HG03460 (cell line): Measurements from ENCODE around the gene LIMK1.

ENCODE experiments used
- ATAC-seq: cut with Tn5 transposase; IDR thresholded peaks from one replicate; pipeline ENCODE4 v1.9.1; 2021; ENCODE audit not compliant: unreplicated experiment

LIMK1 gene

GRCh38 chr7:74053589-74054186, 29.9 kb upstream of the LIMK1 start:
- no peak for ATAC-seq

GRCh38 chr7:74056096-74056915, 27.3 kb upstream of the LIMK1 start:
- ATAC-seq = no peak

GRCh38 chr7:74057216-74057925, 26.2 kb upstream of the LIMK1 start:
- ATAC-seq = no peak

- no peak for ATAC-seq
Observed at GRCh38 chr7:74057987-74058386, 25.6 kb upstream of the LIMK1 start.

- no peak for ATAC-seq
Observed at GRCh38 chr7:74058486-74058885, 25.1 kb upstream of the LIMK1 start.

GRCh38 chr7:74059037-74059436, 24.6 kb upstream of the LIMK1 start:
- no peak for ATAC-seq

- ATAC-seq = no peak
Observed at GRCh38 chr7:74059681-74060588, 23.7 kb upstream of the LIMK1 start.

- ATAC-seq = no peak
Observed at GRCh38 chr7:74061840-74062539, 21.6 kb upstream of the LIMK1 start.

GRCh38 chr7:74063223-74063641, 20.4 kb upstream of the LIMK1 start:
- no peak for ATAC-seq

- ATAC-seq = no peak
Observed at GRCh38 chr7:74063646-74064045, 20.0 kb upstream of the LIMK1 start.

- ATAC-seq = no peak
Observed at GRCh38 chr7:74064696-74065095, 18.9 kb upstream of the LIMK1 start.

- ATAC-seq = no peak
Observed at GRCh38 chr7:74066626-74067025, 17.0 kb upstream of the LIMK1 start.

GRCh38 chr7:74068378-74069085, 15.1 kb upstream of the LIMK1 start:
- no peak for ATAC-seq

- ATAC-seq = no peak
Observed at GRCh38 chr7:74069086-74069541, 14.5 kb upstream of the LIMK1 start.

GRCh38 chr7:74069790-74070618, 13.6 kb upstream of the LIMK1 start:
- ATAC-seq = no peak

- no peak for ATAC-seq
Observed at GRCh38 chr7:74070619-74070921, 13.0 kb upstream of the LIMK1 start.

- no peak for ATAC-seq
Observed at GRCh38 chr7:74071121-74071520, 12.5 kb upstream of the LIMK1 start.

GRCh38 chr7:74074770-74075169, 8.8 kb upstream of the LIMK1 start:
- ATAC-seq = no peak

GRCh38 chr7:74078461-74078860, 5.1 kb upstream of the LIMK1 start:
- ATAC-seq = no peak
